ENCODE results near the gene ESYT3. TPM values are rescaled to one million over a fixed set of nuclear protein-coding genes. Genes with fewer than 3 reads are reported as not detected.

The ESYT3 gene
- total RNA-seq, 1 experiment from 2014 or later = 2.6 TPM

- ATAC-seq = no peak
- Histone ChIP-seq H3K9me3 (ENCODE audit: control insufficient read depth, insufficient read depth, low read depth, low read length) (no peaks in the 10 kb centered on the region), H3K4me3 (ENCODE audit: low read depth in 2 of 2, low read length in 2 of 2) (no peak overlapping the region), H3K27me3 (ENCODE audit: control insufficient read depth, insufficient read depth, low read length) (no peaks in the 10 kb centered on the region), H3K36me3 (ENCODE audit: control insufficient read depth, insufficient read depth, low read length) (no peaks in the 10 kb centered on the region), H3K27ac (ENCODE audit: low read length) (no peak overlapping the region), H3K4me1 (ENCODE audit: control insufficient read depth, insufficient read depth, low read length) (peaks cover 3% of the 10 kb centered on the region; the same call in 1 of the 2 replicates)
- TF ChIP-seq SIN3A (IDR thresholded peaks at IDR 0.05; ENCODE audit: borderline replicate concordance, insufficient read depth, low read depth, low read length) = no peak
- TF ChIP-seq REST (IDR thresholded peaks at IDR 0.05; ENCODE audit: insufficient read depth in 1 of 2, low read depth in 2 of 2, low read length in 1 of 2) = no peak
- no peak for TF ChIP-seq CTCF (IDR thresholded peaks at IDR 0.05)
- no peak for TF ChIP-seq POLR2AphosphoS5 (IDR thresholded peaks at IDR 0.05; ENCODE audit: low read depth, low read length)
- no peak for TF ChIP-seq TCF7L2 (IDR thresholded peaks at IDR 0.05; ENCODE audit: low read depth, low read length)
- in situ Hi-C loops (cut with HindIII; ENCODE audit: low pct_unique_long_range_greater_than_20kb, low sequenced_read_pairs) (no loop called here), intact Hi-C loops (cut with micrococcal nuclease; ENCODE audit: unreplicated experiment) (no loop called here)
- ChIA-PET CTCF (no interaction called here), POLR2A (no interaction called here)
- DNase-seq (ENCODE audit: low read depth, low spot score) = no peak
- BruUV-seq (replicated peaks) = no TSS peak
These were observed 6.2 kb downstream of the ESYT3 start for GRCh38 chr3:138440596-138440995.

GRCh38 chr3:138441256-138441655 is 6.8 kb downstream of the ESYT3 start:
- CTCF ChIA-PET = no interaction called here
- in situ Hi-C loops (cut with HindIII; ENCODE audit: low pct_unique_long_range_greater_than_20kb, low sequenced_read_pairs) (no loop called here), intact Hi-C loops (cut with micrococcal nuclease; ENCODE audit: unreplicated experiment) (no loop called here)
- no TSS peak for BruUV-seq (replicated peaks)
- Histone ChIP-seq H3K36me3 (ENCODE audit: control insufficient read depth, insufficient read depth, low read length) (no peaks in the 10 kb centered on the region), H3K27me3 (ENCODE audit: control insufficient read depth, insufficient read depth, low read length) (no peaks in the 10 kb centered on the region), H3K27ac (ENCODE audit: low read length) (no peak overlapping the region), H3K4me1 (ENCODE audit: control insufficient read depth, insufficient read depth, low read length) (peaks cover 3% of the 10 kb centered on the region; the same call in 1 of the 2 replicates), H3K4me3 (ENCODE audit: low read depth in 2 of 2, low read length in 2 of 2) (no peak overlapping the region), H3K9me3 (ENCODE audit: control insufficient read depth, insufficient read depth, low read depth, low read length) (no peaks in the 10 kb centered on the region)
- ATAC-seq (no peak), DNase-seq (ENCODE audit: low read depth, low spot score) (no peak)
- POLR2A ChIA-PET = no interaction called here
- no peak for TF ChIP-seq REST (IDR thresholded peaks at IDR 0.05; ENCODE audit: insufficient read depth in 1 of 2, low read depth in 2 of 2, low read length in 1 of 2)
- no peak for TF ChIP-seq POLR2AphosphoS5 (IDR thresholded peaks at IDR 0.05; ENCODE audit: low read depth, low read length)
- no peak for TF ChIP-seq CTCF (IDR thresholded peaks at IDR 0.05)
- TF ChIP-seq SIN3A (IDR thresholded peaks at IDR 0.05; ENCODE audit: borderline replicate concordance, insufficient read depth, low read depth, low read length) = no peak
- TF ChIP-seq TCF7L2 (IDR thresholded peaks at IDR 0.05; ENCODE audit: low read depth, low read length) = no peak

All from Panc1 (cell line).